H1 (cell line): ENCODE data around the gene MKLN1. TPM values are rescaled to one million over a fixed set of nuclear protein-coding genes. Genes with fewer than 3 reads are reported as not detected.

Source experiments
- CTCF ChIA-PET: fragments of 300-600 bp; sonication (Branson Sonifier 250); formaldehyde crosslinking; loops from one replicate; lab custom pipeline; 2021; ENCODE audit not compliant: partially characterized antibody; lab: Charles Lee
- POLR2A ChIA-PET: fragments of 300-600 bp; sonication (Branson Sonifier 250); formaldehyde crosslinking; loops from one replicate; lab custom pipeline; 2021; ENCODE audit warnings: inconsistent platforms; ENCODE audit not compliant: partially characterized antibody; lab: Charles Lee
- DNase-seq, 2 experiments: peaks; one replicate each; pipeline versions ENCODE4 v3.0.0 to v3.0.0-alpha.2; 2010 to 2022; ENCODE audit warnings: low spot score in 2 of 2, low read depth in 1 of 2, mixed read lengths in 1 of 2
- FAIRE-seq: peaks from 2 replicates; lab custom pipeline; 2011; peaks lifted over from hg19 to GRCh38; lab: Jason Lieb, UNC
- H2AFZ ChIP-seq: 2 replicates; pipeline ENCODE4 v1.8.1; 2012; ENCODE audit warnings: low read length, inconsistent platforms
- H2AK5ac ChIP-seq: 2 replicates; pipeline ENCODE4 v1.6.1; 2013; ENCODE audit warnings: low read depth, low read length
- H2BK120ac ChIP-seq: replicated peaks from 2 replicates; pipeline ENCODE3; 2013; ENCODE audit warnings: low read depth, low read length, inconsistent platforms
- H2BK12ac ChIP-seq: 2 replicates; pipeline ENCODE4 v1.6.1; 2013; ENCODE audit warnings: low read depth, low read length
- H2BK15ac ChIP-seq: 2 replicates; pipeline ENCODE4 v1.6.1; 2013; ENCODE audit warnings: low read length
- H2BK20ac ChIP-seq: 2 replicates; pipeline ENCODE4 v1.6.1; 2013; ENCODE audit warnings: low read length
- H2BK5ac ChIP-seq: 2 replicates; pipeline ENCODE4 v1.6.1; 2013; ENCODE audit warnings: low read depth, low read length
- H3K14ac ChIP-seq: 2 replicates; pipeline ENCODE4 v1.6.1; 2013; ENCODE audit warnings: inconsistent platforms; ENCODE audit not compliant: insufficient read length
- H3K18ac ChIP-seq: 2 replicates; pipeline ENCODE4 v1.6.1; 2013; ENCODE audit warnings: low read length; ENCODE audit errors: extremely low read depth
- H3K23ac ChIP-seq: 2 replicates; pipeline ENCODE4 v1.6.1; 2013; ENCODE audit warnings: inconsistent platforms; ENCODE audit not compliant: insufficient read length
- H3K23me2 ChIP-seq: 2 replicates; pipeline ENCODE4 v1.6.1; 2013; ENCODE audit warnings: low read depth, low read length
- H3K27ac ChIP-seq: 2 replicates; pipeline ENCODE4 v1.6.1; 2011; ENCODE audit warnings: low read depth, low read length, inconsistent platforms
- H3K27me3 ChIP-seq, 4 experiments: replicated peaks in 1 of 4; 1 replicate in 1 of 4; 2 replicates in 3 of 4; pipeline versions ENCODE4 v1.6.1 to v1.8.1; 2011 to 2013; ENCODE audit warnings: low read length in 3 of 4, mild to moderate bottlenecking in 3 of 4, inconsistent platforms in 2 of 4, mixed read lengths in 2 of 4, moderate library complexity in 1 of 4; ENCODE audit not compliant: control insufficient read depth in 3 of 4, insufficient read depth in 3 of 4; ENCODE audit errors: extremely low read depth in 1 of 4
- H3K36me3 ChIP-seq, 4 experiments: 2 replicates each; pipeline versions ENCODE4 v1.6.1 to v1.8.1; 2011 to 2013; ENCODE audit warnings: mild to moderate bottlenecking in 4 of 4, low read length in 3 of 4, moderate library complexity in 2 of 4, control low read depth in 1 of 4, inconsistent platforms in 1 of 4; ENCODE audit not compliant: insufficient read depth in 4 of 4, control insufficient read depth in 2 of 4
- H3K4ac ChIP-seq: replicated peaks from 2 replicates; pipeline ENCODE3; 2013; ENCODE audit warnings: low read length, low read depth, mixed read lengths, inconsistent platforms; ENCODE audit not compliant: insufficient read length
- H3K4me1 ChIP-seq, 4 experiments: replicated peaks in 1 of 4; 1 replicate in 1 of 4; 2 replicates in 3 of 4; pipeline versions ENCODE4 v1.6.1 to v1.8.1; 2011 to 2013; ENCODE audit warnings: low read length in 3 of 4, inconsistent platforms in 2 of 4, mixed read lengths in 1 of 4; ENCODE audit not compliant: insufficient read depth in 4 of 4, control insufficient read depth in 3 of 4
- H3K4me2 ChIP-seq, 2 experiments: 2 replicates each; pipeline versions ENCODE4 v1.6.1 to v1.8.1; 2011 to 2013; ENCODE audit warnings: low read depth in 2 of 2, low read length in 2 of 2, control low read depth in 1 of 2, inconsistent platforms in 1 of 2, mild to moderate bottlenecking in 1 of 2; ENCODE audit not compliant: insufficient read depth in 1 of 2
- H3K4me3 ChIP-seq, 4 experiments: fragments of 200-600, 300-600 bp in 1 of 4; sonication (generic), shearing (Covaris generic), sonication (Bioruptor Twin) in 1 of 4; 2 replicates each; pipeline versions ENCODE4 v1.5.1 to v1.8.1; 2011 to 2016; ENCODE audit warnings: low read length in 4 of 4, low read depth in 3 of 4, control low read depth in 2 of 4, inconsistent platforms in 2 of 4, mild to moderate bottlenecking in 2 of 4, mixed read lengths in 1 of 4, moderate library complexity in 1 of 4; ENCODE audit not compliant: insufficient read depth in 2 of 4; ENCODE audit errors: extremely low read depth in 1 of 4
- H3K56ac ChIP-seq: replicated peaks from 2 replicates; pipeline ENCODE3; 2013; ENCODE audit warnings: low read depth, mild to moderate bottlenecking, mixed read lengths, low read length, inconsistent platforms; ENCODE audit not compliant: insufficient read length
- H3K79me1 ChIP-seq: 2 replicates; pipeline ENCODE4 v1.6.1; 2013; ENCODE audit warnings: low read depth, low read length, control low read depth
- H3K79me2 ChIP-seq, 2 experiments: 2 replicates each; pipeline versions ENCODE4 v1.6.1 to v1.8.1; 2012 to 2013; ENCODE audit warnings: low read length in 2 of 2, mild to moderate bottlenecking in 2 of 2, inconsistent platforms in 1 of 2; ENCODE audit not compliant: insufficient read depth in 2 of 2, control insufficient read depth in 1 of 2
- H3K9ac ChIP-seq, 4 experiments: replicated peaks in 1 of 4; 1 replicate in 1 of 4; 2 replicates in 3 of 4; pipeline versions ENCODE4 v1.6.1 to v1.8.1; 2011 to 2013; ENCODE audit warnings: low read depth in 3 of 4, low read length in 3 of 4, control low read depth in 2 of 4, mild to moderate bottlenecking in 2 of 4, moderate library complexity in 2 of 4, inconsistent platforms in 1 of 4; ENCODE audit errors: extremely low read depth in 1 of 4
- H3K9me3 ChIP-seq, 2 experiments: 2 replicates each; pipeline versions ENCODE4 v1.6.1 to v1.8.1; 2012 to 2013; ENCODE audit warnings: mild to moderate bottlenecking in 2 of 2, moderate library complexity in 2 of 2, control low read depth in 1 of 2, inconsistent platforms in 1 of 2, low read depth in 1 of 2, low read length in 1 of 2, mixed read lengths in 1 of 2; ENCODE audit not compliant: insufficient read depth in 2 of 2
- H4K20me1 ChIP-seq, 2 experiments: replicated peaks in 1 of 2; 2 replicates each; pipeline versions ENCODE3 to v1.8.1; 2011 to 2013; ENCODE audit warnings: inconsistent platforms in 2 of 2, low read length in 2 of 2, mild to moderate bottlenecking in 1 of 2; ENCODE audit not compliant: insufficient read depth in 2 of 2, control insufficient read depth in 1 of 2
- H4K5ac ChIP-seq: 2 replicates; pipeline ENCODE4 v1.6.1; 2013; ENCODE audit warnings: low read length, low read depth, mixed read lengths, inconsistent platforms; ENCODE audit not compliant: insufficient read length
- H4K8ac ChIP-seq: 2 replicates; pipeline ENCODE4 v1.8.0; 2013; ENCODE audit warnings: mild to moderate bottlenecking, moderate library complexity, low read length, inconsistent platforms; ENCODE audit not compliant: insufficient read depth; ENCODE audit errors: extremely low read depth
- H4K91ac ChIP-seq: replicated peaks from 2 replicates; pipeline ENCODE3; 2013; ENCODE audit warnings: low read length, mixed read lengths, inconsistent platforms; ENCODE audit not compliant: insufficient read length
- KDM4A ChIP-seq: IDR thresholded peaks from one replicate; pipeline ENCODE4 v1.7.1; 2012; ENCODE audit warnings: low read depth, mild to moderate bottlenecking, moderate library complexity, low read length, inconsistent platforms; ENCODE audit not compliant: severe bottlenecking
- TEAD4 ChIP-seq: IDR thresholded peaks from 2 replicates; pipeline ENCODE4 v1.6.1; 2012; ENCODE audit warnings: low read depth, low read length, inconsistent platforms, mixed read lengths
- YY1 ChIP-seq: IDR thresholded peaks from 2 replicates; pipeline ENCODE4 v1.6.1; 2011; ENCODE audit warnings: low read depth, mild to moderate bottlenecking, low read length
- WGBS, 2 experiments: shearing (Covaris generic) in 1 of 2; methylation state at CpG; one replicate each; pipeline versions ENCODE4 v1.1.6 to v1.1.7; 2013 to 2015; ENCODE audit warnings: low lambda C conversion rate in 2 of 2, mixed read lengths in 2 of 2, inconsistent platforms in 1 of 2, low coverage in 1 of 2, missing lambda C conversion rate in 1 of 2; ENCODE audit not compliant: insufficient replicate concordance in 2 of 2, insufficient coverage in 1 of 2, insufficient read length in 1 of 2; ENCODE audit errors: extremely low coverage in 1 of 2, missing lambda C conversion rate in 1 of 2; 5-methylcytosine and 5-hydroxymethylcytosine counted together
- polyA plus RNA-seq, 7 experiments: library from polyadenylated mRNA; depleted of rRNA in 3 of 7; stranded (reverse) in 5 of 7; unstranded in 2 of 7; fragments of >200 nt in 5 of 7; fragments of 200-250 nt in 2 of 7; gene quantifications; 1 replicate in 5 of 7; 2 replicates in 1 of 7; 4 replicates in 1 of 7; pipeline versions ENCODE4 v1.2.1 to v1.2.3, GENCODE V29; 2011 to 2013; ENCODE audit warnings: missing spikeins in 2 of 7, mixed read lengths in 2 of 7
- total RNA-seq: library from RNA; stranded (reverse); fragmentation: NEBNext Ultra II Directional; extraction: Animal tissue kit (Norgen Biotek cat#: 25700); gene quantifications from 2 replicates; pipeline ENCODE4 v1.2.1, GENCODE V29; 2021

Gene MKLN1
- total and polyA plus RNA-seq, 2 of the 8 experiments (the other 6 are each of a cell fraction or from before 2014, with no cell fraction given): 22.3 to 50.9 TPM

- H2AFZ ChIP-seq: no peak overlapping the region
- H3K18ac ChIP-seq: 0 out of 2 replicates have a peak overlapping the region, but pooled peaks have one; percentile 9
- H3K23ac ChIP-seq: no peak overlapping the region
- peak overlapping the region; percentile 28; the same call in 1 of the 2 replicates for H2BK5ac ChIP-seq
- FAIRE-seq (no peak), DNase-seq (no peak)
- no peak overlapping the region for H3K4me2 ChIP-seq
- H3K23me2 ChIP-seq: no peaks in the 10 kb centered on the region
- no peak overlapping the region for H3K4me3 ChIP-seq
- H4K20me1 ChIP-seq: no peaks in the 10 kb centered on the region
- no peak overlapping the region for H3K4ac ChIP-seq
- H2BK120ac ChIP-seq: no peak overlapping the region
- H4K5ac ChIP-seq: no peak overlapping the region
- 0 out of 4 replicates have a peak, but pooled peaks cover under 1 to 1% of the 10 kb centered on the region in 2 experiments for H3K9me3 ChIP-seq
- ChIA-PET POLR2A (interaction anchor here (0.6 to 1.4 kb wide), 3 partner anchors 25 to 190 kb away, joined by 3 to 4 read pairs (median 3); no protein-coding TSS in a partner anchor), CTCF (interaction anchor here (0.6 to 4.8 kb wide), 9 partner anchors 9 to 1459 kb away, joined by 3 to 33 read pairs (median 3); partner anchors contain the start of gene MKLN1)
- no peak overlapping the region for H4K91ac ChIP-seq
- H3K27ac ChIP-seq: no peak overlapping the region
- WGBS, 2 experiments: 65% methylated on average over 8 of the region's 8 CpGs; no CpG with 5 or more reads in 1 of the 2 experiments
- no peaks in the 10 kb centered on the region for H3K79me2 ChIP-seq
- no peak overlapping the region for H2AK5ac ChIP-seq
- H3K9ac ChIP-seq: no peak overlapping the region
- H4K8ac ChIP-seq: no peak overlapping the region
- peaks cover 2 to 7% (median 4%) of the 10 kb centered on the region in 4 experiments; a peak in 4 of 7 replicates for H3K4me1 ChIP-seq
- no peak overlapping the region for H2BK15ac ChIP-seq
- no peak overlapping the region for H3K56ac ChIP-seq
- no peak overlapping the region for H3K14ac ChIP-seq
- H3K36me3 ChIP-seq: no peaks in the 10 kb centered on the region
- H2BK20ac ChIP-seq: no peak overlapping the region
- 0 out of 2 replicates have a peak overlapping the region, but pooled peaks have one; percentile 42 for H2BK12ac ChIP-seq
- no peaks in the 10 kb centered on the region for H3K27me3 ChIP-seq
- TF ChIP-seq TEAD4 (peak; percentile 56; the same call in 1 of the 2 replicates), YY1 (no peak), KDM4A (no peak)
- H3K79me1 ChIP-seq: no peaks in the 10 kb centered on the region
These were observed 26.9 kb upstream of the MKLN1 start for GRCh38 chr7:131300572-131301466.
